22Rv1 (cell line): Measurements from ENCODE around the gene TRAPPC1.

Experiments used
- H3K27ac ChIP-seq: fragments of 450-650 bp; 2 replicates; pipeline ENCODE4 v1.5.1; 2017
- CTCF ChIP-seq: fragments of 450-650 bp; IDR thresholded peaks from 2 replicates; pipeline ENCODE4 v1.5.1; 2017; ENCODE audit warnings: mild to moderate bottlenecking
- ZFX ChIP-seq: fragments of 450-650 bp; IDR thresholded peaks from 2 replicates; pipeline ENCODE4 v1.6.1; 2017; ENCODE audit warnings: antibody characterized with exemption, borderline replicate concordance

The TRAPPC1 gene

GRCh38 chr17:7887482-7888183, 44.1 kb downstream of the TRAPPC1 start:
- peak overlapping the region; percentile 100 for H3K27ac ChIP-seq
- TF ChIP-seq CTCF, result no peak
- TF ChIP-seq ZFX, result no peak

- peak overlapping the region; percentile 100 for H3K27ac ChIP-seq
- TF ChIP-seq ZFX, result no peak
- no peak for TF ChIP-seq CTCF
Observed at GRCh38 chr17:7887038-7887481, 44.7 kb downstream of the TRAPPC1 start.

- TF ChIP-seq ZFX (no peak), CTCF (no peak)
Observed at GRCh38 chr17:7886227-7887037, 45.3 kb downstream of the TRAPPC1 start.

GRCh38 chr17:7885367-7886226, 46.1 kb downstream of the TRAPPC1 start:
- TF ChIP-seq CTCF, result no peak
- TF ChIP-seq ZFX, result no peak
- peak overlapping the region; percentile 100 for H3K27ac ChIP-seq

More at GRCh38 chr17:7886227-7887037, 45.3 kb downstream of the TRAPPC1 start:
- H3K27ac ChIP-seq, result peak overlapping the region; percentile 100

GRCh38 chr17:7884581-7885366, 47.0 kb downstream of the TRAPPC1 start:
- TF ChIP-seq ZFX, result no peak
- no peak for TF ChIP-seq CTCF
- H3K27ac ChIP-seq, result peak overlapping the region; percentile 100

- no peak for TF ChIP-seq ZFX
- no peak for TF ChIP-seq CTCF
- H3K27ac ChIP-seq, result peak overlapping the region; percentile 100
Observed at GRCh38 chr17:7883781-7884386, 47.9 kb downstream of the TRAPPC1 start.
